Measurements from ENCODE around the gene IFITM10.

DNA sequence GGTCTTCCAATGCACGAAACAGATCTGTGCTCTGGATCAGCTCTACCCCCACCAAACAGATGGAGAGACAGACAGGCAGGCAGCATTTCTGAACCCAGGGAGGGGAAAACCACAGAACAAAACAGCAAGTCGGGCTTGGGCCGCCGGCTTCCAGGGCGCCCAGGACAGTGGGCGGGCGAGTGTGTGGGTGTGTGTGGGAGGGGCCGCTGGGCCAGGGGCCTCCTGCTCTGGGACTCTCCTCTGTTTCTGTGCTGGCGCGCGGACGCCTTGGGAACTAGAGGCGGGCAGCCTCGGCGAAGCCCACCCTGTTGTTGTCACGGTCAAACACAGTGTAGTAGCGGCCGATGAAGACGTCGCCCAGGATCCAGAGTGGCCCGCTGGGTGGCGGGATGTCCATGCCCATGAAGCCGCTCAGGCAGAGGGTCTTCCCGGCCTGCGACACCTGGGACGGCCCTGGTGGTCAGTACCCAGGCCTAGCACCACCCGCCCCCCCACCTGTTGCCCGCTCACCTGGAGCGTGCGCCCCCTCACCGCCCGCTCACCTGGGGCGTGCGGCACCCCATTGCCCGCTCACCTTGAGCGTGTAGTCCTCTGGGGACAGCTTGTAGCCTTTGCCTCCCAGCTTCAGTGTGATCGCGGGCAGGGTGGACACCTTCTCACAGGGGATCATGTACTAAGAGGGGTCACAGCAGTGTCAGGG, 3.0 kb upstream of the IFITM10 start:
- TF ChIP-seq, protein P1, sequence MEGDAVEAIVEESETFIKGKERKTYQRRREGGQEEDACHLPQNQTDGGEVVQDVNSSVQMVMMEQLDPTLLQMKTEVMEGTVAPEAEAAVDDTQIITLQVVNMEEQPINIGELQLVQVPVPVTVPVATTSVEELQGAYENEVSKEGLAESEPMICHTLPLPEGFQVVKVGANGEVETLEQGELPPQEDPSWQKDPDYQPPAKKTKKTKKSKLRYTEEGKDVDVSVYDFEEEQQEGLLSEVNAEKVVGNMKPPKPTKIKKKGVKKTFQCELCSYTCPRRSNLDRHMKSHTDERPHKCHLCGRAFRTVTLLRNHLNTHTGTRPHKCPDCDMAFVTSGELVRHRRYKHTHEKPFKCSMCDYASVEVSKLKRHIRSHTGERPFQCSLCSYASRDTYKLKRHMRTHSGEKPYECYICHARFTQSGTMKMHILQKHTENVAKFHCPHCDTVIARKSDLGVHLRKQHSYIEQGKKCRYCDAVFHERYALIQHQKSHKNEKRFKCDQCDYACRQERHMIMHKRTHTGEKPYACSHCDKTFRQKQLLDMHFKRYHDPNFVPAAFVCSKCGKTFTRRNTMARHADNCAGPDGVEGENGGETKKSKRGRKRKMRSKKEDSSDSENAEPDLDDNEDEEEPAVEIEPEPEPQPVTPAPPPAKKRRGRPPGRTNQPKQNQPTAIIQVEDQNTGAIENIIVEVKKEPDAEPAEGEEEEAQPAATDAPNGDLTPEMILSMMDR (tag by site-specific recombination; IDR thresholded peaks at IDR 0.05), result no peak
- TF ChIP-seq ZNF830 (tag by site-specific recombination; IDR thresholded peaks at IDR 0.05; ENCODE audit: low read depth) (no peak), SCRT1 (tag by site-specific recombination; IDR thresholded peaks at IDR 0.05; ENCODE audit: borderline replicate concordance) (no peak), ZFP41 (tag by site-specific recombination; IDR thresholded peaks at IDR 0.05; ENCODE audit: borderline replicate concordance) (no peak), ZNF433 (tag by site-specific recombination; IDR thresholded peaks at IDR 0.05; ENCODE audit: low read depth) (no peak), ZNF350 (tag by site-specific recombination; IDR thresholded peaks at IDR 0.05) (no peak), REPIN1 (tag by site-specific recombination; IDR thresholded peaks at IDR 0.05; ENCODE audit: low read depth) (no peak), ZNF274 (IDR thresholded peaks at IDR 0.05; ENCODE audit: low read length) (no peak), ZNF274 (tag by site-specific recombination; IDR thresholded peaks at IDR 0.05; ENCODE audit: borderline replicate concordance) (no peak), ZNF221 (tag by site-specific recombination; IDR thresholded peaks at IDR 0.05; ENCODE audit: borderline replicate concordance) (no peak), ZNF292 (tag by site-specific recombination; IDR thresholded peaks at IDR 0.05; ENCODE audit: borderline replicate concordance, low read depth) (no peak), PATZ1 (tag by site-specific recombination; IDR thresholded peaks at IDR 0.05) (no peak), ZNF138 (tag by site-specific recombination; IDR thresholded peaks at IDR 0.05; ENCODE audit: borderline replicate concordance) (no peak)
- TF ChIP-seq, protein P2, sequence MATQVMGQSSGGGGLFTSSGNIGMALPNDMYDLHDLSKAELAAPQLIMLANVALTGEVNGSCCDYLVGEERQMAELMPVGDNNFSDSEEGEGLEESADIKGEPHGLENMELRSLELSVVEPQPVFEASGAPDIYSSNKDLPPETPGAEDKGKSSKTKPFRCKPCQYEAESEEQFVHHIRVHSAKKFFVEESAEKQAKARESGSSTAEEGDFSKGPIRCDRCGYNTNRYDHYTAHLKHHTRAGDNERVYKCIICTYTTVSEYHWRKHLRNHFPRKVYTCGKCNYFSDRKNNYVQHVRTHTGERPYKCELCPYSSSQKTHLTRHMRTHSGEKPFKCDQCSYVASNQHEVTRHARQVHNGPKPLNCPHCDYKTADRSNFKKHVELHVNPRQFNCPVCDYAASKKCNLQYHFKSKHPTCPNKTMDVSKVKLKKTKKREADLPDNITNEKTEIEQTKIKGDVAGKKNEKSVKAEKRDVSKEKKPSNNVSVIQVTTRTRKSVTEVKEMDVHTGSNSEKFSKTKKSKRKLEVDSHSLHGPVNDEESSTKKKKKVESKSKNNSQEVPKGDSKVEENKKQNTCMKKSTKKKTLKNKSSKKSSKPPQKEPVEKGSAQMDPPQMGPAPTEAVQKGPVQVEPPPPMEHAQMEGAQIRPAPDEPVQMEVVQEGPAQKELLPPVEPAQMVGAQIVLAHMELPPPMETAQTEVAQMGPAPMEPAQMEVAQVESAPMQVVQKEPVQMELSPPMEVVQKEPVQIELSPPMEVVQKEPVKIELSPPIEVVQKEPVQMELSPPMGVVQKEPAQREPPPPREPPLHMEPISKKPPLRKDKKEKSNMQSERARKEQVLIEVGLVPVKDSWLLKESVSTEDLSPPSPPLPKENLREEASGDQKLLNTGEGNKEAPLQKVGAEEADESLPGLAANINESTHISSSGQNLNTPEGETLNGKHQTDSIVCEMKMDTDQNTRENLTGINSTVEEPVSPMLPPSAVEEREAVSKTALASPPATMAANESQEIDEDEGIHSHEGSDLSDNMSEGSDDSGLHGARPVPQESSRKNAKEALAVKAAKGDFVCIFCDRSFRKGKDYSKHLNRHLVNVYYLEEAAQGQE (tag by site-specific recombination; IDR thresholded peaks at IDR 0.05), result no peak

All from HEK293 (cell line).